Measurements from ENCODE around the gene REEP5. TPM values are rescaled to one million over a fixed set of nuclear protein-coding genes. Genes with fewer than 3 reads are reported as not detected.

REEP5 gene
- total RNA-seq, 1 donor from 2014 or later = 62.7 TPM

DNA sequence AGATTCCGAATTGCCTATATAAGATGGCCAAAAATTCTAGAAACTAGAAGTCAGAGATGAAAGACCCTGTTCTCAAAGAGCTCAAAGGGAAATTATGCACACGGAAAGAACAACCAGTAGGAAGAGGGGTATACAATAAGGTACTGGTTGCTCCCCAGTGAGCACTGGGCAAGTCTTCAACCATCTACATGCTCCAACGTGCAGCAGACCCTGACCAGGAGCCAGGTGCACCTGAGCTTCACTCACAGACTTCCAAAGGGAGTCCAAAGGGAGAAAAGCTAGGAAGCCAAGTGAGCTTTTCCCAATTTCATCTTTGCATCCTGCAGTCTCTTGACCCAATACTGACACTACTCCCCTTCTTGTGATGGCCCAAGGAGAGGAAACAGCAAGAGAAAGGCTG lies 3.9 kb downstream of the REEP5 start:
- H3K4me3 Mint-ChIP-seq (ENCODE audit: unreplicated experiment) = no peak overlapping the region
- H3K27ac Mint-ChIP-seq (ENCODE audit: unreplicated experiment) = no peak overlapping the region
- TF ChIP-seq, protein P1, sequence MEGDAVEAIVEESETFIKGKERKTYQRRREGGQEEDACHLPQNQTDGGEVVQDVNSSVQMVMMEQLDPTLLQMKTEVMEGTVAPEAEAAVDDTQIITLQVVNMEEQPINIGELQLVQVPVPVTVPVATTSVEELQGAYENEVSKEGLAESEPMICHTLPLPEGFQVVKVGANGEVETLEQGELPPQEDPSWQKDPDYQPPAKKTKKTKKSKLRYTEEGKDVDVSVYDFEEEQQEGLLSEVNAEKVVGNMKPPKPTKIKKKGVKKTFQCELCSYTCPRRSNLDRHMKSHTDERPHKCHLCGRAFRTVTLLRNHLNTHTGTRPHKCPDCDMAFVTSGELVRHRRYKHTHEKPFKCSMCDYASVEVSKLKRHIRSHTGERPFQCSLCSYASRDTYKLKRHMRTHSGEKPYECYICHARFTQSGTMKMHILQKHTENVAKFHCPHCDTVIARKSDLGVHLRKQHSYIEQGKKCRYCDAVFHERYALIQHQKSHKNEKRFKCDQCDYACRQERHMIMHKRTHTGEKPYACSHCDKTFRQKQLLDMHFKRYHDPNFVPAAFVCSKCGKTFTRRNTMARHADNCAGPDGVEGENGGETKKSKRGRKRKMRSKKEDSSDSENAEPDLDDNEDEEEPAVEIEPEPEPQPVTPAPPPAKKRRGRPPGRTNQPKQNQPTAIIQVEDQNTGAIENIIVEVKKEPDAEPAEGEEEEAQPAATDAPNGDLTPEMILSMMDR (IDR thresholded peaks at IDR 0.05; ENCODE audit: unreplicated experiment) = no peak
- H3K27me3 Mint-ChIP-seq (ENCODE audit: unreplicated experiment) = peaks cover 11% of the 10 kb centered on the region
- DNase-seq (ENCODE audit: low spot score) = no peak
- peaks cover 45% of the 10 kb centered on the region for H3K36me3 Mint-ChIP-seq (ENCODE audit: low read depth, unreplicated experiment)
- H3K4me1 Mint-ChIP-seq (ENCODE audit: unreplicated experiment) = peaks cover 26% of the 10 kb centered on the region
- no peaks in the 10 kb centered on the region for H3K9me3 Mint-ChIP-seq (ENCODE audit: unreplicated experiment)

DNA sequence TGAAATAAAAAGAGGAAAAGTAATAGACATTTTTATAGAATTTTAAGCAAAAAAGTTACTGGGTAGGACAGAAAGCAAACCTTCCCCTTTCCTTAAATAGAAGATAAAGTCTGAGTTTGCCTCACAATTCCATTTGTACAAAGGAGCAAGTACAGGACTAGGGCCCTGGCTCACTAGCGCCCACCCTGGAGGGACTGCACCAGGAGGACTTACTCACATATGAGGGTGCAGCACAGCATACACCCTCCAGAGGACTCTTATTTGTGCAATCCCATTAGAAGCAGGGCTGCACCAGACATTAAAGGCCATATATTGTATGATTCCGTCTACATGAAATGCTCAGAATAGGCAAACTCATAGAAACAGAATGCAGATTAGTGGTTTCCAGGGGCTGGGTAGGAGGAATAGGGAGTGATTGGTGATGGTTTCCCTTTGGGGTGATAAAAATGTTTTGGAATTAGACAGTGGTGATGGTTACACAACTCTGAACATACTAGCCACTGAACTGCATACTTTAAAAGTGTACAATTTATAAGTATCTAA lies 4.5 kb downstream of the REEP5 start:
- TF ChIP-seq, protein P1 (IDR thresholded peaks at IDR 0.05; ENCODE audit: unreplicated experiment) = no peak
- Mint-ChIP-seq H3K4me3 (ENCODE audit: unreplicated experiment) (no peak overlapping the region), H3K4me1 (ENCODE audit: unreplicated experiment) (peaks cover 20% of the 10 kb centered on the region), H3K36me3 (ENCODE audit: low read depth, unreplicated experiment) (peaks cover 39% of the 10 kb centered on the region), H3K27me3 (ENCODE audit: unreplicated experiment) (peaks cover 8% of the 10 kb centered on the region), H3K27ac (ENCODE audit: unreplicated experiment) (no peak overlapping the region), H3K9me3 (ENCODE audit: unreplicated experiment) (no peaks in the 10 kb centered on the region)
- DNase-seq (ENCODE audit: low spot score) = peak; percentile 10

DNA sequence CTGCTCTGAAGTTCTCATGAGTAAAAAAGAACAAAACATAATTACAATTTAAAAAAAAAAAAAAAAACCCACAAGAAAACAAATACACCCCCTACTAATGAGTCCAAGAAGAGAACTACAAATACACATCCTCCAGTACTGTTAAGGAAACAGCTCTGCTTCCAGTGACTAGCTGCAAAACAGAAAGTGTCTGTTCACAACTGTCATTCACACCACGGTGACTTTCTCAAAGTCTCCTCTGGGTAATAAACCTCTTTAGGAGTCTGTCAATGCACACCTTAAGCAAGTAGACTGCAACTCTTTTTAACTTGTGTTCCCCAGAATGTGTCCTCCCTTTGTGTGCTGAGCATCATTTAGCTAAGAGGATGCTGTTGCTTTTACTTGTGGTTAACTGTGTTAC lies 6.2 kb downstream of the REEP5 start:
- peaks cover 37% of the 10 kb centered on the region for H3K36me3 Mint-ChIP-seq (ENCODE audit: low read depth, unreplicated experiment)

DNA sequence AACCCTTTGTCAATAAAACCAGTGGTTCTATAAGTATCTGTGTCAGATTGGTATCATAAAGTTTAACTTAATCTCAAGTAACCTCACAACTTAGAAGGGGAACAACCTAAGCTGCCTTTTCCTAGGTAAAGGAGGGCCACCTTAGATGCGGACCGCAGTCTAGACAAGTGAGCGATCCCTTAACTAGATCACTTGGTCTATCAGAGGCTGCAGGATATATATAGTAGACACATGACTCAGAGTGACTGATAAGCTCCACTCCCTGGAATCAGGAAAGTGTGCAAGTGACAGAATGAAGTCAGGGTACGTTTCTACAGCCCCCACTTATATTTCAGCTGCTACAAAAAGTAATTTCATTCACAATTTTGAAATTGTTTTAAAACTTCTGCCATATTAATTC lies 7.4 kb downstream of the REEP5 start:
- Mint-ChIP-seq H3K4me3 (ENCODE audit: unreplicated experiment) (no peak overlapping the region), H3K27me3 (ENCODE audit: unreplicated experiment) (no peaks in the 10 kb centered on the region), H3K36me3 (ENCODE audit: low read depth, unreplicated experiment) (peaks cover 33% of the 10 kb centered on the region), H3K4me1 (ENCODE audit: unreplicated experiment) (peaks cover 10% of the 10 kb centered on the region), H3K27ac (ENCODE audit: unreplicated experiment) (no peak overlapping the region), H3K9me3 (ENCODE audit: unreplicated experiment) (no peaks in the 10 kb centered on the region)
- no peak for DNase-seq (ENCODE audit: low spot score)
- TF ChIP-seq, protein P1 (IDR thresholded peaks at IDR 0.05; ENCODE audit: unreplicated experiment) = no peak

More for the DNA sequence above, 6.2 kb downstream of the REEP5 start:
- Mint-ChIP-seq H3K9me3 (ENCODE audit: unreplicated experiment) (no peaks in the 10 kb centered on the region), H3K4me1 (ENCODE audit: unreplicated experiment) (peaks cover 15% of the 10 kb centered on the region), H3K4me3 (ENCODE audit: unreplicated experiment) (no peak overlapping the region), H3K27me3 (ENCODE audit: unreplicated experiment) (peaks cover 4% of the 10 kb centered on the region), H3K27ac (ENCODE audit: unreplicated experiment) (no peak overlapping the region)
- DNase-seq (ENCODE audit: low spot score) = no peak
- TF ChIP-seq, protein P1 (IDR thresholded peaks at IDR 0.05; ENCODE audit: unreplicated experiment) = no peak

DNA sequence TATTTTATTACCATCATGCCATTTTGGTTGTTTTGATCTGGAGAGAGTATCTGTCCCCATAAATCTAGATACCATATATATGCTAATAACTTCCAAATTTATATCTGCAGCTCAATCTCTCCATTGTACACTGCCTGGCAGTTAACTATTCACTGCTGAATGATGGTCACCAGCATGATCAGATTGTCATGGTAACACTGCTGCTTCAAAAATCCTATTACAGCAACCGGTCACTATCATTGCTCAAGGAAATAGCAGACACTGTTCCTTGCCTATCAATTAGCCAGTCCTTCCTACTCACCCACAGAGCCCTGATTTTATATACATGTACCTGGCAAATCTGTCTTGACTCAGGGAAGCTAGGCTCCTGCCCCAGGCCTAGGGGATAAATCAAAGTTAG lies 11.5 kb downstream of the REEP5 start:
- Mint-ChIP-seq H3K9me3 (ENCODE audit: unreplicated experiment) (no peaks in the 10 kb centered on the region), H3K27me3 (ENCODE audit: unreplicated experiment) (no peaks in the 10 kb centered on the region), H3K4me1 (ENCODE audit: unreplicated experiment) (no peaks in the 10 kb centered on the region), H3K36me3 (ENCODE audit: low read depth, unreplicated experiment) (peaks cover 16% of the 10 kb centered on the region), H3K27ac (ENCODE audit: unreplicated experiment) (no peak overlapping the region), H3K4me3 (ENCODE audit: unreplicated experiment) (no peak overlapping the region)
- TF ChIP-seq, protein P1 (IDR thresholded peaks at IDR 0.05; ENCODE audit: unreplicated experiment) = no peak
- DNase-seq (ENCODE audit: low spot score) = no peak

Measured in endothelial cell (in vitro differentiated cells).